ENCODE results near the gene GRM4.

Gene GRM4

GRCh38 chr6:34045771-34046170 lies 100.1 kb downstream of the GRM4 start:
- TF ChIP-seq EP300 (IDR thresholded peaks at IDR 0.05; ENCODE audit: borderline replicate concordance) = no peak
- TF ChIP-seq RAD21 (IDR thresholded peaks at IDR 0.05; ENCODE audit: low read depth) = no peak
- TF ChIP-seq CEBPB (IDR thresholded peaks at IDR 0.05) = no peak
- TF ChIP-seq TAF1 (IDR thresholded peaks at IDR 0.05; ENCODE audit: low read depth) = no peak
- TF ChIP-seq MAX (IDR thresholded peaks at IDR 0.05) = no peak
- no peak for TF ChIP-seq ZBTB7A (IDR thresholded peaks at IDR 0.05; ENCODE audit: low read depth)
- TF ChIP-seq FOXM1 (IDR thresholded peaks at IDR 0.05; ENCODE audit: borderline replicate concordance, low read depth) = no peak
- TF ChIP-seq TCF12 (IDR thresholded peaks at IDR 0.05; ENCODE audit: low read depth) = no peak
- TF ChIP-seq NFIC (IDR thresholded peaks at IDR 0.05) = no peak
- no peak for TF ChIP-seq CREB1 (IDR thresholded peaks at IDR 0.05; ENCODE audit: low read depth)
- TF ChIP-seq TEAD4 (IDR thresholded peaks at IDR 0.05) = no peak
- no peak for TF ChIP-seq USF1 (IDR thresholded peaks at IDR 0.05)

- TF ChIP-seq CREB1 (IDR thresholded peaks at IDR 0.05; ENCODE audit: low read depth) = no peak
Measured at GRCh38 chr6:34044945-34045595, 100.8 kb downstream of the GRM4 start.

- no peak for TF ChIP-seq YY1 (IDR thresholded peaks at IDR 0.05; ENCODE audit: low read depth)
- TF ChIP-seq EGR1 (IDR thresholded peaks at IDR 0.05) = no peak
- TF ChIP-seq FOXM1 (IDR thresholded peaks at IDR 0.05; ENCODE audit: borderline replicate concordance, low read depth) = no peak
- no peak for TF ChIP-seq TAF1 (IDR thresholded peaks at IDR 0.05; ENCODE audit: low read depth)
- no peak for TF ChIP-seq REST (IDR thresholded peaks at IDR 0.05; ENCODE audit: low read depth)
- no peak for TF ChIP-seq RAD21 (IDR thresholded peaks at IDR 0.05; ENCODE audit: low read depth)
- no peak for TF ChIP-seq TEAD4 (IDR thresholded peaks at IDR 0.05)
- no peak for TF ChIP-seq TCF12 (IDR thresholded peaks at IDR 0.05; ENCODE audit: low read depth)
- TF ChIP-seq MAX (IDR thresholded peaks at IDR 0.05) = no peak
- no peak for TF ChIP-seq USF1 (IDR thresholded peaks at IDR 0.05)
- no peak for TF ChIP-seq CEBPB (IDR thresholded peaks at IDR 0.05)
- TF ChIP-seq CREB1 (IDR thresholded peaks at IDR 0.05; ENCODE audit: low read depth) = no peak
- no peak for TF ChIP-seq ZBTB7A (IDR thresholded peaks at IDR 0.05; ENCODE audit: low read depth)
- no peak for TF ChIP-seq EP300 (IDR thresholded peaks at IDR 0.05; ENCODE audit: borderline replicate concordance)
- no peak for TF ChIP-seq NFIC (IDR thresholded peaks at IDR 0.05)
Measured at GRCh38 chr6:34043359-34043758, 102.5 kb downstream of the GRM4 start.

- no peak for TF ChIP-seq REST (IDR thresholded peaks at IDR 0.05; ENCODE audit: low read depth)
- TF ChIP-seq TCF12 (IDR thresholded peaks at IDR 0.05; ENCODE audit: low read depth) = no peak
- TF ChIP-seq RAD21 (IDR thresholded peaks at IDR 0.05; ENCODE audit: low read depth) = no peak
- TF ChIP-seq EGR1 (IDR thresholded peaks at IDR 0.05) = no peak
- no peak for TF ChIP-seq CREB1 (IDR thresholded peaks at IDR 0.05; ENCODE audit: low read depth)
- TF ChIP-seq EP300 (IDR thresholded peaks at IDR 0.05; ENCODE audit: borderline replicate concordance) = no peak
- no peak for TF ChIP-seq FOXM1 (IDR thresholded peaks at IDR 0.05; ENCODE audit: borderline replicate concordance, low read depth)
- TF ChIP-seq CEBPB (IDR thresholded peaks at IDR 0.05) = no peak
- TF ChIP-seq YY1 (IDR thresholded peaks at IDR 0.05; ENCODE audit: low read depth) = no peak
- TF ChIP-seq MAX (IDR thresholded peaks at IDR 0.05) = no peak
- TF ChIP-seq ZBTB7A (IDR thresholded peaks at IDR 0.05; ENCODE audit: low read depth) = no peak
- TF ChIP-seq TEAD4 (IDR thresholded peaks at IDR 0.05) = no peak
Measured at GRCh38 chr6:34041385-34041784, 104.5 kb downstream of the GRM4 start.

GRCh38 chr6:34039943-34040342 lies 105.9 kb downstream of the GRM4 start:
- TF ChIP-seq FOXM1 (IDR thresholded peaks at IDR 0.05; ENCODE audit: borderline replicate concordance, low read depth) = no peak
- no peak for TF ChIP-seq TAF1 (IDR thresholded peaks at IDR 0.05; ENCODE audit: low read depth)
- TF ChIP-seq EGR1 (IDR thresholded peaks at IDR 0.05) = no peak
- TF ChIP-seq CEBPB (IDR thresholded peaks at IDR 0.05) = no peak
- TF ChIP-seq MAX (IDR thresholded peaks at IDR 0.05) = no peak

- TF ChIP-seq YY1 (IDR thresholded peaks at IDR 0.05; ENCODE audit: low read depth) (no peak), NFIC (IDR thresholded peaks at IDR 0.05) (no peak), REST (IDR thresholded peaks at IDR 0.05; ENCODE audit: low read depth) (no peak), CREB1 (IDR thresholded peaks at IDR 0.05; ENCODE audit: low read depth) (no peak), TAF1 (IDR thresholded peaks at IDR 0.05; ENCODE audit: low read depth) (no peak), CEBPB (IDR thresholded peaks at IDR 0.05) (no peak), EP300 (IDR thresholded peaks at IDR 0.05; ENCODE audit: borderline replicate concordance) (no peak), EGR1 (IDR thresholded peaks at IDR 0.05) (no peak), RAD21 (IDR thresholded peaks at IDR 0.05; ENCODE audit: low read depth) (no peak), USF1 (IDR thresholded peaks at IDR 0.05) (no peak), TCF12 (IDR thresholded peaks at IDR 0.05; ENCODE audit: low read depth) (no peak), FOXM1 (IDR thresholded peaks at IDR 0.05; ENCODE audit: borderline replicate concordance, low read depth) (no peak), ZBTB7A (IDR thresholded peaks at IDR 0.05; ENCODE audit: low read depth) (no peak), TEAD4 (IDR thresholded peaks at IDR 0.05) (no peak), MAX (IDR thresholded peaks at IDR 0.05) (no peak)
Measured at GRCh38 chr6:34037151-34037550, 108.7 kb downstream of the GRM4 start.
